GM12865 (cell line): ENCODE results near the gene EHMT2.
"Not testable (repeated sequence)": the region's sequence is repeated elsewhere in the genome, so short reads cannot be mapped to it uniquely, and the experiment has no call there.

Experiments
- DNase-seq: peaks from one replicate; pipeline ENCODE4 v3.0.0; 2010; ENCODE audit warnings: low read depth
- H3K4me3 ChIP-seq: 2 replicates; pipeline ENCODE4 v1.5.1; 2011; ENCODE audit warnings: mild to moderate bottlenecking, low read depth, low read length, control low read depth
- TF ChIP-seq, protein P1 (sequence below): IDR thresholded peaks from 2 replicates; pipeline ENCODE4 v1.5.1; 2011; ENCODE audit warnings: low read length, control low read depth, low read depth, inconsistent platforms; ENCODE audit not compliant: insufficient read depth; ENCODE audit errors: missing control alignments

The EHMT2 gene

GRCh38 chr6:31851485-31851832, 46.0 kb downstream of the EHMT2 start:
- H3K4me3 ChIP-seq = no peak overlapping the region
- no peak for DNase-seq
- TF ChIP-seq, protein P1, sequence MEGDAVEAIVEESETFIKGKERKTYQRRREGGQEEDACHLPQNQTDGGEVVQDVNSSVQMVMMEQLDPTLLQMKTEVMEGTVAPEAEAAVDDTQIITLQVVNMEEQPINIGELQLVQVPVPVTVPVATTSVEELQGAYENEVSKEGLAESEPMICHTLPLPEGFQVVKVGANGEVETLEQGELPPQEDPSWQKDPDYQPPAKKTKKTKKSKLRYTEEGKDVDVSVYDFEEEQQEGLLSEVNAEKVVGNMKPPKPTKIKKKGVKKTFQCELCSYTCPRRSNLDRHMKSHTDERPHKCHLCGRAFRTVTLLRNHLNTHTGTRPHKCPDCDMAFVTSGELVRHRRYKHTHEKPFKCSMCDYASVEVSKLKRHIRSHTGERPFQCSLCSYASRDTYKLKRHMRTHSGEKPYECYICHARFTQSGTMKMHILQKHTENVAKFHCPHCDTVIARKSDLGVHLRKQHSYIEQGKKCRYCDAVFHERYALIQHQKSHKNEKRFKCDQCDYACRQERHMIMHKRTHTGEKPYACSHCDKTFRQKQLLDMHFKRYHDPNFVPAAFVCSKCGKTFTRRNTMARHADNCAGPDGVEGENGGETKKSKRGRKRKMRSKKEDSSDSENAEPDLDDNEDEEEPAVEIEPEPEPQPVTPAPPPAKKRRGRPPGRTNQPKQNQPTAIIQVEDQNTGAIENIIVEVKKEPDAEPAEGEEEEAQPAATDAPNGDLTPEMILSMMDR = no peak

DNA sequence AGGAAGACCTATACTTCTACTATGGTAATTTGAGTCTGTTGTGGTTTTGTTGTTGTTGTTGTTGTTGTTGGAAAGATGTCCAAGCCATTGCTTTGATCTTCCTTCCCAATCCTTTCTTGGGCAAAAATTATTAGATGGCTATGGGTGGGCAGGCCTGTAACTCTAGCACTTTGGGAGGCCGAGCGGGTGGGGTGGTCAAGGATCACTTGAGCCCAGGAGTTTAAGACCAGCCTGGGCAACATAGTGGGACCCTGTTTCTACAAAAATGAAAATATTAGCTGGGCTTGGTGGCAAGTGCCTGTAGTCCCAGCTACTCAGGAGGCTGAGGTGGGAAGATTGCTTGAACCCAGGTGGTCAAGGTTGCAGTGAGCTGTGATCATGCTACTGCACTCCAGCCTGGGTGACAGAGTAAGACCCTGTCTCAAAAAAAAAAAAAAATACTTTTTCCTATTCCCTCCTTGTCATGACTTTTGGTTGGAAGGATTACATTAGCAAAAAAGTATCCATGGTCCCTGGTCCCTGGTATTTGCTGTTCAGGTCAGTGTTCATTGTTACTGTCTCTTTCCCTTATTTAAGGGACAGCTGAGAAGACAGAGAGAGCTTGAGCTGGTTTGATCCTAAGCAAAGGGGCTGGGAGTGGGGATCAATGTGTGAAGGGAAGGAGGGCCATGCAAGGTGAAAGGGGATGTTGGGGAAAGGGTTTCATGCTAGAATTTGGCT, 46.6 kb downstream of the EHMT2 start:
- DNase-seq = no peak
- H3K4me3 ChIP-seq = no peak overlapping the region
- TF ChIP-seq, protein P1 = no peak

GRCh38 chr6:31847276-31847978, 50.1 kb downstream of the EHMT2 start:
- H3K4me3 ChIP-seq = no peak overlapping the region
- DNase-seq = no peak
- TF ChIP-seq, protein P1 = no peak

DNA sequence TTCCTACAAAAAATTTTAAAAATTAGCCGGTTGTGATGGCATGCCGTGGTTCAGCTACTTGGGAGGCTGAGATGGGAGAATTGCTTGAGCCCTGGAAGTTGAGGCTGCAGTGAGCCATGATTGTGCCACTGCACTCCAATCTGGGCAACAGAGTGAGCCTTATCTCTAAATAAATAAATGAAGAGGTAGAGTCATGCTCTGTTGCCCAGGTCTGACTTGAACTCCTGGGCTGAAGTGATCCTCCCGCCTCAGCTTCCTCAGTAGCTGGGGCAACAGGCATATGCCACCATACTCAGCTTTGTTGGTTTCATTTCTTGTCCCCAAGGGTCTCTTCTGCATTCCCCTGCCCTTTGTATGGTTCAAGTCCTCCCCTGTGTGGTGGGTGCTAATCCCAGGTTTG, 53.0 kb downstream of the EHMT2 start:
- TF ChIP-seq, protein P1 = no peak

GRCh38 chr6:31842053-31842452, 55.4 kb downstream of the EHMT2 start:
- TF ChIP-seq, protein P1 = no peak
- H3K4me3 ChIP-seq = no peak overlapping the region
- DNase-seq = peak; percentile 59

More for the DNA sequence above, 53.0 kb downstream of the EHMT2 start:
- H3K4me3 ChIP-seq = no peak overlapping the region
- no peak for DNase-seq

DNA sequence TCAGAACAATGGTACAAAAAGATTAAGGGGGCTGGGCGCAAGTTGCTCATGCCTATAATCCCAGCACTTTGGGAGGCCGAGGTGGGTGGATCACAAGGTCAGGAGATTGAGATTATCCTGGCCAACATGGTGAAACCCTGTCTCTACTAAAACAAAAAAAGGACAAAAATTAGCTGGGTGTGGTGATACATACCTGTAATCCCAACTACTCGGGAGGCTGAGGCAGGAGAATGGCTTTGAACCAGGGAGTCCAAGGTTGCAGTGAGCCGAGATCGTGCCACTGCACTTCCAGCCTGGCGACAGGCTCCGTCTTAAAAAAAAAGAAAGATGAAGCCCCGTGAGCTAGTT, 57.7 kb downstream of the EHMT2 start:
- not testable (repeated sequence) for H3K4me3 ChIP-seq, DNase-seq

GRCh38 chr6:31838968-31839367, 58.5 kb downstream of the EHMT2 start:
- DNase-seq = no peak
- TF ChIP-seq, protein P1 = no peak
- H3K4me3 ChIP-seq = peak overlapping the region; percentile 76; the same call in 1 of the 2 replicates

DNA sequence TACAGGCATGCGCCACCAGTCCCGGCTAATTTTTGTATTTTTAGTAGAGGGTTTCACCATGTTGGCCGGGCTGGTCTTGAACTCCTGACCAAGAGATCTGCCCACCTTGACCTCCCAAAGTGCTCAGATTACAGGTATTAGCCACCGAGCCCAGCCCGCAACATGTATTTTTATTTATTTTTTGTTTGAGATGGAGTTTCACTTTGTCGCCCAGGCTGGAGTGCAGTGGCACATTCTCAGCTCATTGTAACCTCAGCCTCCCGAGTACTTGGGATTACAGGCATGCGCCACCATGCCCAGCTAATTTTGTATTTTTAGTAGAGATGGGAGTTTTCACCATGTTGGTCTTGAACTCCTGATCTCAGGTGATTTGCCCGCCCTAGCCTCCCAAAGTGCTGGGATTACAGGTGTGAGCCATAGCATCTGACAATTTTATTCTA, 59.4 kb downstream of the EHMT2 start:
- peak overlapping the region; percentile 76 for H3K4me3 ChIP-seq
- not testable (repeated sequence) for DNase-seq
